ENCODE measurements around the gene DNAJC11.
A peak's percentile ranks its signal among the peaks of the same experiment; 100 is the strongest.

The DNAJC11 gene

GRCh38 chr1:6686294-6686693 lies 15.3 kb downstream of the DNAJC11 start:
- TF ChIP-seq CTCF (conservative IDR thresholded peaks at IDR 0.05; ENCODE audit: control insufficient read depth, insufficient read depth, low read depth, low read length), result no peak
- peak; percentile 12 for DNase-seq (ENCODE audit: low read depth)
- no peak overlapping the region for H3K4me3 ChIP-seq (ENCODE audit: control insufficient read depth, low read depth, low read length)

GRCh38 chr1:6685381-6685780 lies 16.2 kb downstream of the DNAJC11 start:
- no peak overlapping the region for H3K4me3 ChIP-seq (ENCODE audit: control insufficient read depth, low read depth, low read length)
- DNase-seq (ENCODE audit: low read depth), result no peak
- no peak for TF ChIP-seq CTCF (conservative IDR thresholded peaks at IDR 0.05; ENCODE audit: control insufficient read depth, insufficient read depth, low read depth, low read length)

GRCh38 chr1:6683434-6683833 lies 18.2 kb downstream of the DNAJC11 start:
- no peak for TF ChIP-seq CTCF (conservative IDR thresholded peaks at IDR 0.05; ENCODE audit: control insufficient read depth, insufficient read depth, low read depth, low read length)
- H3K4me3 ChIP-seq (ENCODE audit: control insufficient read depth, low read depth, low read length), result no peak overlapping the region
- DNase-seq (ENCODE audit: low read depth), result no peak

GRCh38 chr1:6675941-6676340 lies 25.7 kb downstream of the DNAJC11 start:
- H3K4me3 ChIP-seq (ENCODE audit: control insufficient read depth, low read depth, low read length), result no peak overlapping the region
- no peak for DNase-seq (ENCODE audit: low read depth)
- no peak for TF ChIP-seq CTCF (conservative IDR thresholded peaks at IDR 0.05; ENCODE audit: control insufficient read depth, insufficient read depth, low read depth, low read length)

GRCh38 chr1:6674771-6675170 lies 26.8 kb downstream of the DNAJC11 start:
- no peak for DNase-seq (ENCODE audit: low read depth)
- TF ChIP-seq CTCF (conservative IDR thresholded peaks at IDR 0.05; ENCODE audit: control insufficient read depth, insufficient read depth, low read depth, low read length), result no peak
- no peak overlapping the region for H3K4me3 ChIP-seq (ENCODE audit: control insufficient read depth, low read depth, low read length)

GRCh38 chr1:6673816-6674398 lies 27.7 kb downstream of the DNAJC11 start:
- TF ChIP-seq CTCF (conservative IDR thresholded peaks at IDR 0.05; ENCODE audit: control insufficient read depth, insufficient read depth, low read depth, low read length), result no peak
- no peak overlapping the region for H3K4me3 ChIP-seq (ENCODE audit: control insufficient read depth, low read depth, low read length)
- DNase-seq (ENCODE audit: low read depth), result no peak

GRCh38 chr1:6672558-6672957 lies 29.1 kb downstream of the DNAJC11 start:
- DNase-seq (ENCODE audit: low read depth), result no peak
- no peak overlapping the region for H3K4me3 ChIP-seq (ENCODE audit: control insufficient read depth, low read depth, low read length)
- TF ChIP-seq CTCF (conservative IDR thresholded peaks at IDR 0.05; ENCODE audit: control insufficient read depth, insufficient read depth, low read depth, low read length), result no peak
